Activated naive CD4-positive, alpha-beta T cell treated with anti-CD3 and anti-CD28 coated beads, Interleukin-2, amount 50 U/mL, for 72 hours (primary cell): Measurements from ENCODE around the gene UNC13C. TPM values are rescaled to one million over a fixed set of nuclear protein-coding genes. Genes with fewer than 3 reads are reported as not detected.
A peak's percentile ranks its signal among the peaks of the same experiment; 100 is the strongest.

Source experiments
- ATAC-seq, 2 donors: fragments of 150-1000 bp; cut with Tn5 transposase; 2 replicates each; pipeline ENCODE4 v1.10.0; 2021; ENCODE audit warnings: mild to moderate bottlenecking in 2 of 2, moderate library complexity in 2 of 2
- DNase-seq, 2 donors: peaks; one replicate each; pipeline ENCODE4 v3.0.0; 2021 to 2022; ENCODE audit warnings: low spot score in 2 of 2
- H3K27ac Mint-ChIP-seq, 2 donors: one replicate each; pipeline ENCODE4 v1.8.0; 2022; ENCODE audit warnings: mild to moderate bottlenecking in 2 of 2, mixed read lengths in 2 of 2
- H3K36me3 Mint-ChIP-seq, 2 donors: one replicate each; pipeline ENCODE4 v1.8.0; 2022; ENCODE audit warnings: mixed read lengths in 2 of 2
- H3K9me3 Mint-ChIP-seq, 2 donors: one replicate each; pipeline ENCODE4 v1.8.0; 2022; ENCODE audit warnings: mixed read lengths in 2 of 2
- total RNA-seq, 2 donors: library from RNA; stranded (reverse); gene quantifications; one replicate each; pipeline ENCODE4 v1.2.3, GENCODE V29; 2022

The UNC13C gene
- total RNA-seq, 2 donors from 2014 or later, result not detected

GRCh38 chr15:54520616-54521015 lies 542.4 kb downstream of the UNC13C start:
- Mint-ChIP-seq H3K9me3 (peaks cover 0 to 5% of the 10 kb centered on the region in 2 donors), H3K27ac (peak overlapping the region in 1 of 2 donors; percentile 39), H3K36me3 (no peaks in the 10 kb centered on the region)
- no peak for ATAC-seq
- DNase-seq, result no peak

- Mint-ChIP-seq H3K27ac (no peak overlapping the region), H3K9me3 (peaks cover 0 to 5% of the 10 kb centered on the region in 2 donors), H3K36me3 (no peaks in the 10 kb centered on the region)
- ATAC-seq, result no peak
- no peak for DNase-seq
Observed at GRCh38 chr15:54521206-54521605, 543.0 kb downstream of the UNC13C start.

- ATAC-seq (no peak), DNase-seq (no peak)
- Mint-ChIP-seq H3K27ac (no peak overlapping the region), H3K36me3 (no peaks in the 10 kb centered on the region), H3K9me3 (no peaks in the 10 kb centered on the region)
Observed at GRCh38 chr15:54528021-54528420, 549.8 kb downstream of the UNC13C start.

- Mint-ChIP-seq H3K27ac (no peak overlapping the region), H3K9me3 (peaks cover 24 to 26% of the 10 kb centered on the region in 2 donors), H3K36me3 (peaks cover 4 to 13% of the 10 kb centered on the region in 2 donors)
- DNase-seq, result no peak
- ATAC-seq, result no peak
Observed at GRCh38 chr15:54540721-54541120, 562.5 kb downstream of the UNC13C start.

GRCh38 chr15:54547491-54547890 lies 569.2 kb downstream of the UNC13C start:
- ATAC-seq, result no peak
- H3K9me3 Mint-ChIP-seq, result peaks cover 10 to 14% of the 10 kb centered on the region in 2 donors
- peaks cover 4 to 8% of the 10 kb centered on the region in 2 donors for H3K36me3 Mint-ChIP-seq
- no peak for DNase-seq
- no peak overlapping the region for H3K27ac Mint-ChIP-seq

GRCh38 chr15:54550954-54551353 lies 572.7 kb downstream of the UNC13C start:
- Mint-ChIP-seq H3K9me3 (peaks cover 0 to 2% of the 10 kb centered on the region in 2 donors), H3K36me3 (no peaks in the 10 kb centered on the region), H3K27ac (no peak overlapping the region)
- peak in 1 of 2 donors; percentile 49 for ATAC-seq
- DNase-seq, result no peak

- no peaks in the 10 kb centered on the region for H3K9me3 Mint-ChIP-seq
- no peak for DNase-seq
- no peak for ATAC-seq
- H3K36me3 Mint-ChIP-seq, result no peaks in the 10 kb centered on the region
- H3K27ac Mint-ChIP-seq, result no peak overlapping the region
Observed at GRCh38 chr15:54556231-54556630, 578.0 kb downstream of the UNC13C start.

- DNase-seq (no peak), ATAC-seq (no peak)
- H3K9me3 Mint-ChIP-seq, result peaks cover 0 to 4% of the 10 kb centered on the region in 2 donors
- H3K36me3 Mint-ChIP-seq, result no peaks in the 10 kb centered on the region
- H3K27ac Mint-ChIP-seq, result no peak overlapping the region
Observed at GRCh38 chr15:54559405-54560069, 581.3 kb downstream of the UNC13C start.

- Mint-ChIP-seq H3K9me3 (peaks cover 0 to 4% of the 10 kb centered on the region in 2 donors), H3K27ac (no peak overlapping the region), H3K36me3 (no peaks in the 10 kb centered on the region)
- ATAC-seq, result no peak
- no peak for DNase-seq
Observed at GRCh38 chr15:54560417-54560816, 582.2 kb downstream of the UNC13C start.

- Mint-ChIP-seq H3K36me3 (no peaks in the 10 kb centered on the region), H3K9me3 (peaks cover 0 to 4% of the 10 kb centered on the region in 2 donors), H3K27ac (no peak overlapping the region)
- no peak for DNase-seq
- ATAC-seq, result no peak
Observed at GRCh38 chr15:54564166-54564565, 585.9 kb downstream of the UNC13C start.

- H3K27ac Mint-ChIP-seq, result no peak overlapping the region
- DNase-seq (no peak), ATAC-seq (no peak)
- peaks cover 1 to 4% of the 10 kb centered on the region in 2 donors for H3K9me3 Mint-ChIP-seq
- H3K36me3 Mint-ChIP-seq, result no peaks in the 10 kb centered on the region
Observed at GRCh38 chr15:54566654-54567053, 588.4 kb downstream of the UNC13C start.

GRCh38 chr15:54567408-54568035 lies 589.3 kb downstream of the UNC13C start:
- ATAC-seq (no peak), DNase-seq (no peak)
- no peak overlapping the region for H3K27ac Mint-ChIP-seq

GRCh38 chr15:54568381-54568780 lies 590.1 kb downstream of the UNC13C start:
- DNase-seq (no peak), ATAC-seq (no peak)
- H3K9me3 Mint-ChIP-seq, result peaks cover 0 to 4% of the 10 kb centered on the region in 2 donors
- no peaks in the 10 kb centered on the region for H3K36me3 Mint-ChIP-seq
- no peak overlapping the region for H3K27ac Mint-ChIP-seq

More at GRCh38 chr15:54567408-54568035, 589.3 kb downstream of the UNC13C start:
- no peaks in the 10 kb centered on the region for H3K36me3 Mint-ChIP-seq
- H3K9me3 Mint-ChIP-seq, result peaks cover 0 to 4% of the 10 kb centered on the region in 2 donors

GRCh38 chr15:54571576-54571975 lies 593.3 kb downstream of the UNC13C start:
- H3K9me3 Mint-ChIP-seq, result peaks cover 0 to 4% of the 10 kb centered on the region in 2 donors

GRCh38 chr15:54575586-54575985 lies 597.3 kb downstream of the UNC13C start:
- peaks cover 0 to 4% of the 10 kb centered on the region in 2 donors for H3K9me3 Mint-ChIP-seq
- no peak overlapping the region for H3K27ac Mint-ChIP-seq
- H3K36me3 Mint-ChIP-seq, result peaks cover 0 to under 1% of the 10 kb centered on the region in 2 donors
- DNase-seq (no peak), ATAC-seq (no peak)

More at GRCh38 chr15:54571576-54571975, 593.3 kb downstream of the UNC13C start:
- DNase-seq (no peak), ATAC-seq (no peak)
- Mint-ChIP-seq H3K36me3 (no peaks in the 10 kb centered on the region), H3K27ac (no peak overlapping the region)

GRCh38 chr15:54576298-54576935 lies 598.2 kb downstream of the UNC13C start:
- DNase-seq, result no peak

More at GRCh38 chr15:54576298-54576935, 598.2 kb downstream of the UNC13C start:
- H3K9me3 Mint-ChIP-seq, result peaks cover 0 to 4% of the 10 kb centered on the region in 2 donors
- no peak overlapping the region for H3K27ac Mint-ChIP-seq
- no peak for ATAC-seq
- peaks cover 0 to 5% of the 10 kb centered on the region in 2 donors for H3K36me3 Mint-ChIP-seq
